HG02610 (cell line): ENCODE data around the gene AJAP1.

ENCODE experiments used
- ATAC-seq: cut with Tn5 transposase; IDR thresholded peaks from one replicate; pipeline ENCODE4 v1.9.1; 2021; ENCODE audit warnings: mild to moderate bottlenecking, moderate library complexity; ENCODE audit not compliant: unreplicated experiment

Gene AJAP1

GRCh38 chr1:4628992-4629391 lies 25.4 kb upstream of the AJAP1 start:
- no peak for ATAC-seq

GRCh38 chr1:4630561-4630960 lies 23.8 kb upstream of the AJAP1 start:
- ATAC-seq = no peak

DNA sequence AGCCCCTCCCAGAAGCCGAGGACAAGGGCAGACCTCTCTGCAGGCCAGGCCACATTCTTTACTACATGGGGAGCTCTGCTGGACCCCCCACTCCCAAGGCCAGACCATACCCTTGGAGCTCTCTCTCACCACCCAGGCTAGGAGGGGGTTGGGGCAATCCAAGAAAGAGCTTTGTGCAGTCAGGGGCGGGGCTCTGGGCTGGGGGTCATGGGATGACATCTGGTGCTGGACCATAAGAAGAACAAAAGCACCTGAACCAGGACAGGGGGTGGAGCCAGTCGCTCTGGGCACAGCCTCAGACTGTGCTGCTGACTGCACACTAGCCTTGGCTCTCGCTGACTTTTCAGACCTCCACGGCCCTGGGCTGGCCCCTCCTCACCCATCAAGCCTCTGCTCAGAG lies 23.1 kb upstream of the AJAP1 start:
- no peak for ATAC-seq

GRCh38 chr1:4633346-4633745 lies 21.1 kb upstream of the AJAP1 start:
- no peak for ATAC-seq

GRCh38 chr1:4634156-4634792 lies 20.1 kb upstream of the AJAP1 start:
- ATAC-seq = no peak

DNA sequence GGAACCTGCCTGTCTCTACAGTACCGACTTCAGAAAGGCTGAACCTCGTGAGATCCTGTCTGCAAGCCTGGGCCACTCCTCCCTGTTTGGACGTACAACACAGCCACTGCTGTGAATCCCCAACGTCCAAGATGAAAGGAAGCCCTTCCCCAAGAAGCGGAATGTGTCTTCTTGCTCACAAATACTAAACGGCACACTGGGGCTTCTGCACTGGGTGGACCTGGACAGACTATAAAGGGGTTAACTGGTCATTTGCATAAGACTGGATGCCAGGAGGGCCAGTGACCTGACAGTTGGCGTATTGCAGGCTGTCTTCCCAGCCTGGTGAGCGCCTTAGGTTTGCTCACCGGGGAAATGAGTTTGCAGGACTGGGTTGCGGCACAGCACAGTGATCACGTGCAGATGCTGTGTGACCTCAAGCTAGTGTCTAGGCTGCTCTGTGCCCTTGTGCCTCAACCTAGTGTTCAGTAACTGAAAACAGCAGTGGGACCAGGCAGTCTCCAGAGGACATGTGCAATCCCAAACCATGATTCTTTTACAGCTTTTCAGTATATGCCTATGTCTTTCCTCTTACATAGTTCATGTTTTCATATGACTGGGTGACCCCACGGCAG lies 19.5 kb upstream of the AJAP1 start:
- no peak for ATAC-seq

DNA sequence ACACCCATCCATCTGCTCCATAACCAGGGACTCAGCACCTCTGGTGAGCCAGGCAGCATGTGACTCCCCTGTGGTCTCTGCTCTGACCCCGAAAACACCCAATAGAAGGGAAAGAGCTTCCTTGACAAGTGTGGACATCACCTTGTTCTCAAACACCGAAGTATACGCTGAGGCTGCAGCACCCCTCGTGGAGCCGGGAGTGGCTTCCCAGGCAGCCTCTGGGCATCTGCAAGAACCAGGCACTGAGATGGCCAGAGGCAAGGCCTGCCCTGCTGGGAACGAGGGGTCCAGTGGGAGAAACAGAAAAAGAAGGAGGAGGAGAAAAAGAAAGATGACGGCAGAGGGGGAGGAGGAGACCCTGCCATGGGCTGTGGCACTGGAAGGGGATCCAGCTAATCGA lies 18.2 kb upstream of the AJAP1 start:
- no peak for ATAC-seq

GRCh38 chr1:4636644-4637380 lies 17.6 kb upstream of the AJAP1 start:
- no peak for ATAC-seq

DNA sequence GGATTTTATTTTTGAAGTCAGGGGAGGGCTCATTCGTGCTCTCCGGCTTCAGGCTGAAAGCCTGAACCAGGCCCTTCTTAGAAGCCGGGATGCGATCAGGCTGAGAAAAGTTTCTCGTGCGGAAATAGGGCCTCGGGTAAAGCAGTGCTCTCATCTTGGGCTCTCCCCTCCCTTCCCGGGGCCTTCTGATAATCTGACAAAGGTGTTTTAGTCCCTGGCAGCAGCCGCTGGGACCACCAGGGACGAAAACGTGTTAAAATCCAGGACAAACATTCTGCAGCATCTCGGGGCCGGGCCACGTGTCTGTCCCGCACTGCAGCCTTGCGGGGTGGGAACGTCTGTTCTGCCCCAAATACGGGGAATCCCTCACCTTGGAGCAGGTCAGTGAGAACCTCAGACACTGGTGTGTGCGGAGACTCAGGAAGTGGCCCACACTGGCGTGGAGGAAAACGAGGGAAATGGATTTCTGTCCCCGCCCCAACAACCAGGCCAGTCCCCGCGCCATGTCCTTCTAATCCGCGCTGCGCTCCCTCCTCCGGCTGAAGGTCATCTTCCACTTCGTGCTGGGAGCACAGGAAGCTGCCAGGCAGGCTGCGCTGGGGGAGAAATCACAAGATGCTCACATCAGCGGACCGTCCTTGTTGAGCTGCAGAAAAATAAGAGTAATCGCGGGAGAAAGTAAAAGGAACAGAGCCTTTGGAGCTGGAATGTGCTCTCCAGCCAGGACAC lies 16.6 kb upstream of the AJAP1 start:
- no peak for ATAC-seq

DNA sequence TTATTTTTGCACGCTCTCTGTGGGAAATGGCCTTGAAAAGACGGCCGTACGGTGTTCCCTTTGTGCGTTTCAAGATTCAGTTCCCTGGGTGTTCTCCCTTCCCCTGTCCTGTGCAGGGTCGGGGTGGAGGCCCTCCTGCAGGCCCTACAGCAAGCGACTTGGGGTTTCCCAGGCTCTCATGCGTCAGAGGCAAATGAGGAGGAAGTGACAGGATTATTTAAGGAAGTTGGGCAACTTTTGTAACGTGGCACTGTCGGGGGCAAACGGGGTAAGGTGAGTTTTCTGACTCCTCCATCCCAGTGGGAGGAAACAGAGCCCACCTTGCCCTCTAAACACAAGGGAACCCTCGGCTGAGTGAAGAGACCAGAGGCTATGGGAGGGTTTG lies 16.1 kb upstream of the AJAP1 start:
- ATAC-seq = no peak

DNA sequence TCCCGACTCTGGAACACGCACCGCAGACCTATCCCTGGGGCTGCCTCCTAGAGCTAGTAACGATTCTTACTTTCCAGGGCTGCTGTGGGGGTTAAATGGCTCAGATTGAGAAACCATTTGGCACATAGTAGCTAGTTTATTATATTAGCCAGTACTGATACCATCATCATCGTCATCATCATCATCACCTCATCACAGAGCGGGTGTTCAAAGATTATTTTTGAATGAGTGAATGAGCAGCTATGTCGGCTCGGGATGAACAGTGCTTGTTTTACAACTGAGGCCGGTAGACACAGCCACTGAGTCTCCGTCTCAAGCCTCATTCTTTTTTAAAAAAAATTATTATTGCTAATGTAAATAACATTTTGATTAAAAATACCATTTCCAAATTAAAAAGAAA lies 13.5 kb upstream of the AJAP1 start:
- ATAC-seq = no peak

GRCh38 chr1:4647391-4647790 lies 7.0 kb upstream of the AJAP1 start:
- no peak for ATAC-seq

GRCh38 chr1:4648657-4649056 lies 5.8 kb upstream of the AJAP1 start:
- ATAC-seq = no peak

DNA sequence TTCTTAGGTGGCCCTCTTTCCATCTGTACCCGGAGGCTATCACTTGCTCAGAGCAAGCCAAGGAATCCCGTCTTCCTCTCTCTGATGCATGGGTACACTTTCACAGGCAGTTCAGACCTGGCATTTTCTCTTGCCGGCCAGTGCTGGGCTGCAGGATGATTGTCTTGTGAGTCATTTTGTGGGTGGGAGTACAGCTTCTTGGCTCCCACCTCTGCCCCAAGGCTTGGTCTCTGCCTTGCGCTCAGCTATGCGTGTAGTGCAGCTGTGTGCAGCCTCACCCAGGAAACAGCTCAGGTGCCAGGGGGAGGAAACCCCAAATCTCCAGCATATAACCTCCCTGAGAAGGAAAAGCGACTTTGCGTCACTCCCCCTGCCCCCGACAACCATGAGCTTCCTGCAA lies 3.9 kb upstream of the AJAP1 start:
- no peak for ATAC-seq

- no peak for ATAC-seq
Measured at GRCh38 chr1:4650981-4651380, 3.4 kb upstream of the AJAP1 start.

DNA sequence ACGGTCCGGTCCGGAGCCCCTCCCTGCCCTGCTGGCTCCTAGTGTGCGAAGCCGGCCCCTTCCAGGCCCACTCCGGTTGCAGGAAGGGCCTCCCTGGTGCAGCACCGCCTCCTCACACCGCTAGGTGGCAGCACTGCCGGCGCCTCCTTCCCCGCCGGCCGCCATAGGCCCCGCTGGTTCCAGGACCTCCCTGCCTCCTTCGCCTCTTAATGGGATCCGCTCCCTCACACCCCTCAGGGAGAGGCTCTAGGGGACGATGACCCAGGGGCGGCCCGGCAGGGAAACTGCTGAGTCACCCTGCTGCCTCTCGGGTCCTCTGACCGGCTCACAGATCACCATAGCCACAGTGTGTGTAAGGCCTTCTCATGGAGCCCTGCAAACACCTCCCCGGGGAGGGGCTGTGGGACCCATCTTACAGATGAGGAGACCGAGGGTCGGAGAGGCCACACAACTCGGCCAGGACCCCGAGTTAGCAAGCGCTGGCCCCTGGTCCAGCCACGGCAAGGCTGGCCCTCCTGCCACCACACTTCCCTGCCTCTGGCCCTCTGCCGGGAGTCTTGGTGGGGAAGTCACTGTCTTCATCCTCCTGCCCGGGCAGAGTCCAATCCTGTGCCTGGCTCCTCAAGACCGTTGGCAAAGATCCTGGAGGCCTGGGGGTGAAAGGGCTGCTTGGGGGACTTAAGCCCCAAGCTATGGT lies 1.6 kb upstream of the AJAP1 start:
- ATAC-seq = no peak

DNA sequence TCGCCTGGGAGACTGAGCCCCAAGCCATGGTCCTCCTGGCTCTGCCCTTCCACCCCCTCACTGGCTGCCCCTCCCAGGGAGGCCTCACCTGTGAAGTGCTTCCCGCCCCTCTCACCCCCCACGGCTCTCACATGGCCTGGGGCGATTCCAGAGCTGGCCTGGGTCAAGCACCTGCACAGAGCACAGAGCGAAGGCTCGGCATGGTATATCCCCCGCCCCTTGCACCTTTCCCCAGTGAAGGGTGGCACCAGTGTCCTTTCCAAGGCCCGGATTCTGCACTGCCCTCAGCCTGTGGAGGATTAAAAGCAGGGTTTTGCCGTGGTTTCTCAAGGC lies 1.1 kb upstream of the AJAP1 start:
- no peak for ATAC-seq

DNA sequence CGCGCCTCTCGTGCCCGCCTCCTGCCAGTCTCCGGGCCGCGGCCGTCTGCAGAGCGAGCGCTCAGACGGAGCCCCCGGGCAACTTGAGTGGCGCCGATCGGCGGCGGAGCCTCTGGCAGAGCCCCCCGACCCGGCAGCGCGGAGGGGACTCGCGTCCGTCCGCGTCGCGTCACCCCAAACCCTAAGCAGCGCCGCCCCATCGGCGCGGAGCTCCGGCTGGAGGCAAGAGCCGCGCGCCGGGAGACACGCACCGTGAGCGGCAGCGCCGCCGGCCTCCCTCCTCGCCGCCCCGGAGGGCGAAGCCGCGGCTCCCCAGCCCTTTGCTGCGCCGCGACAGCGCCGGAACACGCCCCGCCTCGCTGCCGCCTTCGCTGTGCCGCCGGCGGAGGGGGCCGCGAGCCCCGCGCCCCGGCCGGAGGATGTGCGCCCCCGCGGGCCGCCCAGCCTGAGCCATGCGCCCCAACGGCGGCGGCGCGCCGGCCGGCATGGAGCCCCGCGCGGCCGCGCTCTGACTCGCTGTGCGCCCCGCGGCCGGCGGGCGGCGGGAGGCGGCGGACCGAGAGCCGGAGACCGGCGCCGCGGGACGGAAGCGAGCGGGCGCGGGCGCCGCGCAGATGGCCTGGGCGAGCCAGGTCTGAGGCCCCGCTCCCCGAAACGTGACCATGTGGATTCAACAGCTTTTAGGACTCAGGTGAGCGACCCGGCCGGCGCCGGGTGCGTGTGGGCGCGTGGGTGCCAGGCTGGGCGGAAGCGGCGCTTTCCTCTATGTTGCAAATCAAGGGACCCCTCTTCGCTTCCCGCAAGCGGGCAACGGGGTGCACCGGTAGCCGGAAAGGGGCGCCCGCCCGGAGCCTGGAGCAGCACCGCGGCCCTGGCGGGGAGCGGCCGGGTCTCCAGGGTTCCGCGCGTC lies 610 bp downstream of the AJAP1 start:
- no peak for ATAC-seq

- no peak for ATAC-seq
Measured at GRCh38 chr1:4655674-4656532, 1.5 kb downstream of the AJAP1 start.
